22Rv1 (cell line): ENCODE results near the gene ATP2B3.

Experiments
- CTCF ChIP-seq: fragments of 450-650 bp; IDR thresholded peaks from 2 replicates; pipeline ENCODE4 v1.5.1; 2017; ENCODE audit warnings: mild to moderate bottlenecking
- ZFX ChIP-seq: fragments of 450-650 bp; IDR thresholded peaks from 2 replicates; pipeline ENCODE4 v1.6.1; 2017; ENCODE audit warnings: antibody characterized with exemption, borderline replicate concordance

GRCh38 chrX:153477364-153477857 lies 40.0 kb upstream of the ATP2B3 start:
- TF ChIP-seq CTCF (no peak), ZFX (no peak)
